Colon (tissue), 2 donors: ENCODE results near the gene MIEF1.

Experiments
- FAIRE-seq: peaks from 2 replicates; lab custom pipeline; 2012; peaks lifted over from hg19 to GRCh38; lab: Jason Lieb, UNC
- donor health status: control.
- donor health status: control.

MIEF1 gene

GRCh38 chr22:39470451-39471291 is 31.4 kb upstream of the MIEF1 start:
- no peak for FAIRE-seq

DNA sequence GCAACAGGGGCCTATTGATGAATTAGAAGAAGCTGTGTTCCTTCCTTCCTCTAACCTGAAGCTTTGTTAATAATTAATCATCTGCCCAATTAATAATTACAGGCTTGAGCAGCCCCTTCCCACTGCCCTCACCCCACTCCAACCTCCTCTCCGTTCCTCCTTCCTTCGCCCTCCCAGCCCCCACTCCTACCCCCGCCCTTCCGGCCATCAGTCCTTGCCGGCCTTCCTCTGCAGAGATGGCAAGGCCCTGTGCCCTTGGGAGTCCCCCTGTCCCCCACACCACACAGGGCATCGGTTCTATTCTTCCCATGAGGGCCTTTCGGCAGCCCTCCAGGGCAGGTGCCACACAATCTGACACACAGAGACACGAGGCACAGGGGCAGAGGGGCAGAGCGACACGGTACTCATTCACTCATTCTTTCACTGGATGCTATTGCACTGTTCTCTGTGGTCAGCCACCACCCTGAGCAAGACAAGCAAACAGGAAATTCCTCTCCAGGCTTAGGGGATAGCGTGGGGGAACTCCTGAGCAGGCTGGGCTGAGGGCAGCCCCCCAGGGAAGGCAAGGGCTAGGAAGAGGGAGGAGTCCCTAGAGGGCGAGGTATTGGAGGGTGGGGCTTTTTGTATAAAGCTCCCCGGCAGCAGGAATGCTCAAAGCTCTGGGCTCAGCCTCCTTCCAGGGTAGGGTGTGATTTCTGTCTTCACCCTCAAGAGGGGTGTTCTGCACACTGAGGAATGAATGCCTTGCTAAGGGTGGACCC is 30.5 kb upstream of the MIEF1 start:
- FAIRE-seq = no peak

- no peak for FAIRE-seq
Observed at GRCh38 chr22:39472570-39473556, 29.2 kb upstream of the MIEF1 start.

DNA sequence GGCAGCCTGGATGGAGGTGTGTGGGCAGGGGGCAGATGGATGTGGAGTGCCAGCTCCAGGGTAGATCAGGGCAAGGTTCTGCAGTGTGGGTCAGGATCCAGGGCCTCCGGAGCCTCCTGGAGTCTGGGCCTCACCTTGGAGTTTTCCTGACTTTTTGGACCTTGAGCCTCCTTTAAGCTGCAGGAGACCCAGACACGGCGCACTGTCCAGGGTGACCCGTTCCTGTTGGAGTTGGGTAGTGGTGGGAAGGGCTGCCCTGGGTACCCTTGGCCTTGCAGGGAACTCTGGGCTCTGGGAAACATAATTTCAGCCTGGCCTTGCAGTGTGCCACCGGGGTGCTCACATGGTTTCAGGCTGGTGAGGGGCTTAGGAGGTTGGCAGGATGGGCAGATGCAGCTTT is 28.2 kb upstream of the MIEF1 start:
- FAIRE-seq = no peak

DNA sequence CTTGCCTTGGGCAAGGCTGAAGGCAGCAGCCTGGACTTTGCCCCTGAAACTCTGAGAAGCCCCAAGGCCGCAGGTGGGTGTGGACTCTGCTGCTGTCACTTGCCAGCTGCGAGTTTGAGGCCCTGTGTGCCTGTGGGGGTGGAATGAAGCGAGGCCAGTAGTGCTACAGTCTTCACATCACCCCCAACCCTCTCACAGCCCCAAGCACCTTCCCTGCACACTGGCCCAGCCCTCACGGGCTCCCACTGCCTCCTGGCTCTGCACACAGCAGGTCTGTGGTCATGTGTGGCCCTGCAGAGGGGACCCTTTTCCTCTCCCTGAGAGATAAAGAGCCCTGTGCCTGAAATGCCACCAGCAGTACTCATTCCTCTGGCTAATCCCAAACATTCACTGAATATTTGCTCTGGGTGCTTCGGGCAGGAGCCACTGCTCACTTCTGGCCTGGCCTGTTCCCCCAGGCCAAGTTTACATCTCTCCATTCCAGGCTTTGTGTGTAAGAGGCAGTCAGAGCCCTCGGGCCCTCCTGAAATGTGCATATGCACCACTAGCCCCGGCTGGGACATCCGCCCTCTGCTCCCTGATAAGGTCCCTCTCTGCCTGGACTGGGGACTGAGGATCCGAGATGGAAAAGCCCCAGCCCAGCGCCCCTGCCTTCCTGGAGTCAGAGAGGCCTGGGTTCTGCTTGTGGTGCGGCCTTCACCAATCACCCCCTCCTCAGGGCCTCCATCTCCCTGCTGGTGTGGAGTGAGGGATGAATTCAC is 27.6 kb upstream of the MIEF1 start:
- no peak for FAIRE-seq

DNA sequence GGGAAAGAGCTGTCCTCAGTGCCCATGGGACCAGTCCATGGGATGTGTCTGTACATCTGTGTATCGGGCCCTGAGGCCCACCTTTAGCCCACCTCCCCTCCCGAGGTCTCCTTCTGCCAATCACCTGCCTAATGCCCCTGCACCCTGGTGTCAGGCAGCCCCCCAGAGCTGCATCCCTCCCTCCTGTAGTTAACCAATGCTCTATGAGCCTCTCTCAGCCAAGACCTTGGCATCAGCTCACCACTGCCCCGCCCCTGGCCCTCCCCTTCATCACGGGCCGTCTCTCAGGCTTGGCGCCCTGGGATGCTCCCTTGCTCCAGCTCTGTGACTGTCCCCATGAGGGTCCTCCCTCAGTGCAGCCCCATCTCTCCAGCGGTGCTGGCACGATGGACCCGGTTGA is 26.8 kb upstream of the MIEF1 start:
- no peak for FAIRE-seq

- FAIRE-seq = no peak
Observed at GRCh38 chr22:39475902-39476301, 26.2 kb upstream of the MIEF1 start.

DNA sequence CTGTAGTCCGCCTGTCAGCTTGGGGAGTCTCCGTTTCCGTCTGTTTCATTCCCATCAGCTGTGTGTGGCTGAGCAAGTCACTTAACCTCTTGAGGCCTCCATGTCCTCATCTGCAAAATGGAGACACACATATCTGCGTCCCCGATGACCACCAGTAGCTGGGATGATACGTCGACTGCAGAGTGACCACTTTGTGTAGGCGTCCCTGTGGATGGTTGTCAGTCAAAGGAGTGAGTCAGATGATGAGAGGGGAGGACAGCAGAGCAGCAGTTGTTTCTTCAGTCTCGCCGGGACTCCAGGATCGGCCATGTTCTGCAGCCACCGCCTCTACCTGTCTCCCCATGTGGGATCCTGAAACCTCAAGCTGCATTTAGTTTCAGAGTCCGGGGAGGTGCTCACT is 25.4 kb upstream of the MIEF1 start:
- no peak for FAIRE-seq

GRCh38 chr22:39477542-39477941 is 24.5 kb upstream of the MIEF1 start:
- no peak for FAIRE-seq

GRCh38 chr22:39478441-39478850 is 23.6 kb upstream of the MIEF1 start:
- FAIRE-seq = no peak

DNA sequence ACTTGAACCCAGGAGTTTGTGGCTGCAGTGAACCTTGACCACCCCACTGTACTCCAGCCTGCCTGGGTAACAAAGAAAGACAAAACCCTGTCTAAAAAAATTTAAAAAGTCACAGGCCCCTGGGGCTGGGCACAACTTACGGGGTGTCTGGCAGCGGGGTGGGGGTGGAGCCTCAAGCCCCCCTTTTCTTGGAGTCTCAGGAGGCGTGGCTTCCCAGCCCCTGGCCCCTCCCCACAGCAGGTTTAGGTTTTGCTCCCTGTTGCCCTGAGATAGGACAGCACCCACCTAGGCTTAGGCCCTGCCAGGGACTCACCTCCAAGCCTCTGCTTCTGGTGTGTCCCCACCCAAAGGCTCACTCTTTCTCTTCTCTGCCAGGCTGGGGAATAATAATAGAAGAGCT is 22.8 kb upstream of the MIEF1 start:
- FAIRE-seq = no peak

- FAIRE-seq = no peak
Observed at GRCh38 chr22:39480557-39480956, 21.5 kb upstream of the MIEF1 start.

DNA sequence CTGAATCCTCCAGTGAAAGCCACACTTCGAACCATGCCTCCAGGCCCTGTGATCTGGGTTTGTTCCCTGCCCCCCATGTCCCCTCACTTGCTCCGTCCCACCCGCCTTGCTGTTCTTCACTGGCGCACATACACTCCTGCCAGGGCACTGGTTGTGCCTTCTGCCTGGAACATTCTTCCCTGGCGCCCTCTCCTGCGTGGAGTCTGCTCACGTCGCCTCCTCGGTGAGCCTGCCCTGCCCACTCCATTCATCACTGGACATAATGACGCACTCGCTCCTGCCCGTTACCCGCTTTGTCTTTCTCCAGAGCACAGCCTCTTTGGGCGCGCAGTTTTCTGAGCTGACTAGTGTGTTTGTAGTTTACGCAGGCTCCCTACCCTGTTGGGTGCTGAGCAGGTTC is 21.0 kb upstream of the MIEF1 start:
- no peak for FAIRE-seq

GRCh38 chr22:39481595-39481994 is 20.5 kb upstream of the MIEF1 start:
- FAIRE-seq = no peak

- no peak for FAIRE-seq
Observed at GRCh38 chr22:39482768-39483167, 19.3 kb upstream of the MIEF1 start.

DNA sequence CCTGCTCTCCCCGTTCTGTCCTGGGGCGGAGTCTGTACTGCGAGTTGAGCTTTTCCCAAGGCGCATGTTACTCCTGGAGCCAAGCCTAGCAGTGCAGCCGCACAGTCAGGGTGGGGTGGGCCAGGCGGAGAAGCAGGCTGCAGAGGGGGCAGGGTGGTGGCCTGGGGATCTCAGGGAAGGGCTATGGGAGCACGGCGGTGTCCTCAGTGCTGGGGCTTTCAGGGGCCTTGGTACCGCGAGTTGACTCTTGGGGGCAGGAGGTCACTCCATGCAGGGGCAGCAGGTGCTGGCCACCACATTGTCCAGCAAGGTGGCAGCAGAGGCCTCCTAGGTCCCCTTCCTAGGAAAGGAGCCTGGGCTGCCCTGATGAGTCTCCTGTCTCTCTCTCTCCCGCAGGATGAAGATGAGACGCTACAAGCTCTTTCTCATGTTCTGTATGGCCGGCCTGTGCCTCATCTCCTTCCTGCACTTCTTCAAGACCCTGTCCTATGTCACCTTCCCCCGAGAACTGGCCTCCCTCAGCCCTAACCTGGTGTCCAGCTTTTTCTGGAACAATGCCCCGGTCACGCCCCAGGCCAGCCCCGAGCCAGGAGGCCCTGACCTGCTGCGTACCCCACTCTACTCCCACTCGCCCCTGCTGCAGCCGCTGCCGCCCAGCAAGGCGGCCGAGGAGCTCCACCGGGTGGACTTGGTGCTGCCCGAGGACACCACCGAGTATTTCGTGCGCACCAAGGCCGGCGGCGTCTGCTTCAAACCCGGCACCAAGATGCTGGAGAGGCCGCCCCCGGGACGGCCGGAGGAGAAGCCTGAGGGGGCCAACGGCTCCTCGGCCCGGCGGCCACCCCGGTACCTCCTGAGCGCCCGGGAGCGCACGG is 14.9 kb upstream of the MIEF1 start:
- FAIRE-seq = no peak

DNA sequence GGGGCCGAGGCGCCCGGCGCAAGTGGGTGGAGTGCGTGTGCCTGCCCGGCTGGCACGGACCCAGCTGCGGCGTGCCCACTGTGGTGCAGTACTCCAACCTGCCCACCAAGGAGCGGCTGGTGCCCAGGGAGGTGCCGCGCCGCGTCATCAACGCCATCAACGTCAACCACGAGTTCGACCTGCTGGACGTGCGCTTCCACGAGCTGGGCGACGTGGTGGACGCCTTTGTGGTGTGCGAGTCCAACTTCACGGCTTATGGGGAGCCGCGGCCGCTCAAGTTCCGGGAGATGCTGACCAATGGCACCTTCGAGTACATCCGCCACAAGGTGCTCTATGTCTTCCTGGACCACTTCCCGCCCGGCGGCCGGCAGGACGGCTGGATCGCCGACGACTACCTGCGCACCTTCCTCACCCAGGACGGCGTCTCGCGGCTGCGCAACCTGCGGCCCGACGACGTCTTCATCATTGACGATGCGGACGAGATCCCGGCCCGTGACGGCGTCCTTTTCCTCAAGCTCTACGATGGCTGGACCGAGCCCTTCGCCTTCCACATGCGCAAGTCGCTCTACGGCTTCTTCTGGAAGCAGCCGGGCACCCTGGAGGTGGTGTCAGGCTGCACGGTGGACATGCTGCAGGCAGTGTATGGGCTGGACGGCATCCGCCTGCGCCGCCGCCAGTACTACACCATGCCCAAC is 14.1 kb upstream of the MIEF1 start:
- no peak for FAIRE-seq

DNA sequence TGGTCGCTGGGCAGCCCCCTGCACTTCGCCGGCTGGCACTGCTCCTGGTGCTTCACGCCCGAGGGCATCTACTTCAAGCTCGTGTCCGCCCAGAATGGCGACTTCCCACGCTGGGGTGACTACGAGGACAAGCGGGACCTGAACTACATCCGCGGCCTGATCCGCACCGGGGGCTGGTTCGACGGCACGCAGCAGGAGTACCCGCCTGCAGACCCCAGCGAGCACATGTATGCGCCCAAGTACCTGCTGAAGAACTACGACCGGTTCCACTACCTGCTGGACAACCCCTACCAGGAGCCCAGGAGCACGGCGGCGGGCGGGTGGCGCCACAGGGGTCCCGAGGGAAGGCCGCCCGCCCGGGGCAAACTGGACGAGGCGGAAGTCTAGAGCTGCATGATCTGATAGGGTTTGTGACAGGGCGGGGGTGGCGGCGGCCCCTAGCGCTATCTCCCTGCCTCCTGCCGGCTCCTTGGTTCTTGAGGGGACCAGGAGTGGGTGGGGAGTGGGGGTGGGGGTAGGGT is 13.5 kb upstream of the MIEF1 start:
- no peak for FAIRE-seq
